HepG2 (cell line): Measurements from ENCODE around the gene C10orf53. TPM values are rescaled to one million over a fixed set of nuclear protein-coding genes. Genes with fewer than 3 reads are reported as not detected.

ENCODE experiments used
- ATAC-seq: fragments of 200-7000 bp; cut with Tn5 transposase; 3 replicates; pipeline ENCODE4 v1.9.1; 2020; ENCODE audit warnings: mild to moderate bottlenecking, moderate library complexity
- BruUV-seq: library from RNA; stranded (reverse); fragments of 400-500 nt; replicated peaks from 2 replicates; lab custom pipeline; 2021; lab: Mats Ljungman, UMichigan
- CTCF ChIA-PET: fragments of 300-600 bp; formaldehyde crosslinking; extraction: SDS; loops from one replicate; lab custom pipeline; 2021; ENCODE audit warnings: low total read pairs, inconsistent platforms, low intra/inter-chr PET ratio; lab: Yijun Ruan, JAX
- POLR2A ChIA-PET: fragments of 350-600 bp; sonication (Branson Sonifier 250); formaldehyde crosslinking; loops from one replicate; lab custom pipeline; 2020; ENCODE audit warnings: antibody characterized with exemption, inconsistent platforms; lab: Yijun Ruan, JAX
- DNase-seq: peaks from one replicate; pipeline ENCODE4 v3.0.0-alpha.2; 2015; ENCODE audit warnings: low spot score
- FAIRE-seq: peaks from 3 replicates; lab custom pipeline; 2011; peaks lifted over from hg19 to GRCh38; lab: Jason Lieb, UNC
- H2AFZ ChIP-seq: one replicate; pipeline ENCODE4 v1.6.1; 2011; ENCODE audit warnings: low read length, inconsistent platforms
- H3K27ac ChIP-seq: fragments of 300-600 bp; 3 replicates; pipeline ENCODE4 v1.8.0; 2011; ENCODE audit warnings: mixed run types, mild to moderate bottlenecking, mixed read lengths, low read length, inconsistent platforms; ENCODE audit not compliant: insufficient read depth; ENCODE audit errors: extremely low read length
- H3K27me3 ChIP-seq, 2 experiments: fragments of 200-600 bp in 1 of 2; 2 replicates in 1 of 2; 3 replicates in 1 of 2; pipeline versions ENCODE4 v1.6.0 to v1.8.0; 2011; ENCODE audit warnings: low read length in 2 of 2, mild to moderate bottlenecking in 2 of 2, moderate library complexity in 2 of 2, inconsistent platforms in 1 of 2; ENCODE audit not compliant: insufficient read depth in 2 of 2, control insufficient read depth in 1 of 2
- H3K36me3 ChIP-seq, 2 experiments: fragments of 200-600 bp in 1 of 2; replicated peaks in 1 of 2; 2 replicates in 1 of 2; 3 replicates in 1 of 2; pipeline versions ENCODE4 v1.5.1 to v1.8.0; 2011; ENCODE audit warnings: low read length in 2 of 2, inconsistent platforms in 1 of 2; ENCODE audit not compliant: insufficient read depth in 2 of 2, control insufficient read depth in 1 of 2
- H3K4me1 ChIP-seq: 2 replicates; pipeline ENCODE4 v1.5.1; 2012; ENCODE audit warnings: low read length, inconsistent platforms; ENCODE audit not compliant: insufficient read depth
- H3K4me2 ChIP-seq: 2 replicates; pipeline ENCODE4 v1.6.0; 2011; ENCODE audit warnings: low read depth, low read length, inconsistent platforms
- H3K4me3 ChIP-seq, 3 experiments: fragments of 200-600 bp in 1 of 3; sonication (generic), shearing (Covaris generic) in 1 of 3; replicated peaks in 1 of 3; 2 replicates each; pipeline ENCODE4 v1.5.1; 2011 to 2016; ENCODE audit warnings: low read length in 3 of 3, inconsistent platforms in 2 of 3, low read depth in 2 of 3, mild to moderate bottlenecking in 2 of 3, control low read depth in 1 of 3, mixed read lengths in 1 of 3; ENCODE audit not compliant: insufficient read depth in 1 of 3
- H3K79me2 ChIP-seq: one replicate; pipeline ENCODE4 v1.6.1; 2011; ENCODE audit warnings: low read length, inconsistent platforms; ENCODE audit not compliant: insufficient read depth
- H3K9ac ChIP-seq: 2 replicates; pipeline ENCODE4 v1.6.0; 2011; ENCODE audit warnings: mild to moderate bottlenecking, low read depth, low read length, inconsistent platforms; ENCODE audit not compliant: insufficient read depth
- H3K9me3 ChIP-seq: 2 replicates; pipeline ENCODE4 v1.5.1; 2012; ENCODE audit warnings: mild to moderate bottlenecking, low read length
- H4K20me1 ChIP-seq: 2 replicates; pipeline ENCODE4 v1.6.0; 2011; ENCODE audit warnings: inconsistent platforms, mild to moderate bottlenecking, low read length, moderate library complexity; ENCODE audit not compliant: insufficient read depth
- AGO2 ChIP-seq: fragments of 200-400 bp; formaldehyde crosslinking; optimal IDR thresholded peaks from 2 replicates; pipeline ENCODE3; 2017; ENCODE audit warnings: mild to moderate bottlenecking, low read depth, low read length, moderate library complexity
- ATAD3A ChIP-seq: sonication (generic); formaldehyde crosslinking; IDR thresholded peaks from 2 replicates; pipeline ENCODE4 v1.4.0; 2020; ENCODE audit warnings: missing genetic modification reagents
- ATF7-NPFF ChIP-seq: sonication (generic); formaldehyde crosslinking; IDR thresholded peaks from 2 replicates; pipeline ENCODE4 v1.8.1; 2023; ENCODE audit warnings: mild to moderate bottlenecking, low read depth, missing genetic modification reagents, moderate library complexity
- BATF2 ChIP-seq: sonication (generic); formaldehyde crosslinking; IDR thresholded peaks from 2 replicates; pipeline ENCODE4 v1.8.0; 2022; ENCODE audit warnings: mild to moderate bottlenecking, missing genetic modification reagents, moderate library complexity
- CREB1 ChIP-seq, 2 experiments: fragments of 450-650 bp in 1 of 2; IDR thresholded peaks; 2 replicates each; pipeline ENCODE4 v1.6.1; 2016 to 2017; ENCODE audit warnings: control low read depth in 1 of 2, mild to moderate bottlenecking in 1 of 2, missing compliant biosample characterization in 1 of 2, missing genetic modification characterization in 1 of 2
- DNMT3B ChIP-seq: conservative IDR thresholded peaks from 2 replicates; pipeline ENCODE4 v1.6.1; 2016; ENCODE audit warnings: missing biosample characterization, control low read depth
- GPBP1L1 ChIP-seq: sonication (generic); formaldehyde crosslinking; IDR thresholded peaks from 2 replicates; pipeline ENCODE4 v1.5.0; 2020; ENCODE audit warnings: mild to moderate bottlenecking, missing genetic modification reagents
- KDM3A ChIP-seq: IDR thresholded peaks from 2 replicates; pipeline ENCODE4 v1.6.1; 2018; ENCODE audit warnings: low read depth, missing compliant biosample characterization
- MLX ChIP-seq: IDR thresholded peaks from 2 replicates; pipeline ENCODE4 v1.6.1; 2016
- NCOA2 ChIP-seq: sonication (generic); formaldehyde crosslinking; IDR thresholded peaks from 2 replicates; pipeline ENCODE4 v1.8.0; 2022; ENCODE audit warnings: inconsistent platforms
- RBAK ChIP-seq: sonication (generic); formaldehyde crosslinking; IDR thresholded peaks from 2 replicates; pipeline ENCODE4 v1.5.1; 2020; ENCODE audit warnings: mild to moderate bottlenecking, missing genetic modification reagents
- RFX3 ChIP-seq: IDR thresholded peaks from 2 replicates; pipeline ENCODE4 v1.6.1; 2016; ENCODE audit warnings: missing biosample characterization, missing genetic modification reagents
- SIX4 ChIP-seq: sonication (generic); formaldehyde crosslinking; IDR thresholded peaks from 2 replicates; pipeline ENCODE4 v1.4.0; 2020; ENCODE audit warnings: missing genetic modification reagents
- ZMYM4 ChIP-seq: sonication (generic); formaldehyde crosslinking; IDR thresholded peaks from 2 replicates; pipeline ENCODE4 v1.8.1; 2023; ENCODE audit warnings: mild to moderate bottlenecking, missing genetic modification reagents
- ZNF3 ChIP-seq: IDR thresholded peaks from 2 replicates; pipeline ENCODE4 v1.7.0; 2017; ENCODE audit warnings: inconsistent platforms
- ZNF331 ChIP-seq: sonication (generic); formaldehyde crosslinking; IDR thresholded peaks from 2 replicates; pipeline ENCODE4 v1.4.0; 2020; ENCODE audit warnings: missing genetic modification reagents
- ZNF44 ChIP-seq: sonication (generic); formaldehyde crosslinking; IDR thresholded peaks from 2 replicates; pipeline ENCODE4 v1.5.1; 2020; ENCODE audit warnings: mild to moderate bottlenecking, missing genetic modification reagents
- ZNF530 ChIP-seq: sonication (generic); formaldehyde crosslinking; IDR thresholded peaks from 2 replicates; pipeline ENCODE4 v1.5.0; 2020; ENCODE audit warnings: low read depth, mild to moderate bottlenecking, missing genetic modification reagents
- WGBS: methylation state at CpG from one replicate; pipeline ENCODE4 v1.1.6; 2017; ENCODE audit warnings: low lambda C conversion rate; 5-methylcytosine and 5-hydroxymethylcytosine counted together
- in situ Hi-C: cut with HindIII; loops from 2 replicates; pipeline ENCODE4 v1.10.0; 2017; ENCODE audit warnings: low pct_unique_long_range_greater_than_20kb; ENCODE audit not compliant: extremely low pct_ligation_motif_present
- intact Hi-C: fragments of 100-400 bp; cut with micrococcal nuclease; formaldehyde crosslinking; loops from one replicate; pipeline ENCODE4 v1.10.0; 2022; ENCODE audit not compliant: unreplicated experiment
- polyA plus RNA-seq, 8 experiments: library from polyadenylated mRNA; depleted of rRNA in 3 of 8; stranded (reverse) in 7 of 8; unstranded in 1 of 8; fragments of >200 nt; fragmentation: Illumina TruSeq in 4 of 8; extraction: Trizol in 4 of 8; gene quantifications; 2 replicates each; pipeline versions ENCODE4 v1.2.1 to v1.2.3, GENCODE V29; 2011 to 2016; ENCODE audit warnings: low read depth in 4 of 8, missing spikeins in 1 of 8, mixed read lengths in 1 of 8; ENCODE audit not compliant: insufficient read depth in 1 of 8
- total RNA-seq, 5 experiments: library from RNA; depleted of rRNA; stranded (reverse); fragments of >200 nt; fragmentation: Illumina TruSeq; extraction: Trizol; gene quantifications; 2 replicates each; pipeline ENCODE4 v1.2.3, GENCODE V29; 2016; ENCODE audit warnings: low read depth in 1 of 5

The C10orf53 gene
- total and polyA plus RNA-seq, 2 of the 13 experiments (the other 11 are each of a cell fraction or from before 2014, with no cell fraction given) = not detected

- in situ Hi-C loops = no loop called here
- POLR2A ChIA-PET = no interaction called here
- Histone ChIP-seq H3K36me3 (no peaks in the 10 kb centered on the region), H3K27me3 (peaks cover 5 to 17% of the 10 kb centered on the region in 2 experiments; a peak in 4 of 5 replicates), H4K20me1 (no peaks in the 10 kb centered on the region), H3K9me3 (no peaks in the 10 kb centered on the region), H3K4me1 (no peaks in the 10 kb centered on the region), H3K9ac (no peak overlapping the region), H3K4me2 (no peak overlapping the region), H2AFZ (no peak overlapping the region), H3K27ac (no peak overlapping the region), H3K4me3 (no peak overlapping the region), H3K79me2 (no peaks in the 10 kb centered on the region)
- CTCF ChIA-PET = no interaction called here
- ATAC-seq (no peak), FAIRE-seq (no peak), DNase-seq (no peak)
- BruUV-seq = no TSS peak
- WGBS = 0% methylated on average over 7 of the region's 8 CpGs
- TF ChIP-seq RBAK (CRISPR knock-in tag) (no peak), DNMT3B (CRISPR knock-in tag) (no peak), KDM3A (no peak), AGO2 (no peak), ZNF44 (no peak), MLX (CRISPR knock-in tag) (no peak), ZMYM4 (CRISPR knock-in tag) (no peak), ATAD3A (CRISPR knock-in tag) (no peak), ZNF3 (CRISPR knock-in tag) (no peak), SIX4 (CRISPR knock-in tag) (no peak), RFX3 (CRISPR knock-in tag) (no peak), NCOA2 (CRISPR knock-in tag) (no peak), GPBP1L1 (CRISPR knock-in tag) (no peak), CREB1 (IDR thresholded peaks at IDR 0.05) (no peak), CREB1 (CRISPR knock-in tag; IDR thresholded peaks at IDR 0.05) (no peak), ZNF331 (no peak), ATF7-NPFF (CRISPR knock-in tag) (no peak), BATF2 (CRISPR knock-in tag) (no peak), ZNF530 (CRISPR knock-in tag) (no peak)
- intact Hi-C loops = no loop called here
Measured at GRCh38 chr10:49711481-49711880, 32.0 kb downstream of the C10orf53 start.
